ENCODE measurements around the gene LGALS3BP. TPM values are rescaled to one million over a fixed set of nuclear protein-coding genes. Genes with fewer than 3 reads are reported as not detected.

Gene LGALS3BP
- total and polyA plus RNA-seq, 2 of the 13 experiments (the other 11 are each of a cell fraction or from before 2014, with no cell fraction given): 137 to 332 TPM

DNA sequence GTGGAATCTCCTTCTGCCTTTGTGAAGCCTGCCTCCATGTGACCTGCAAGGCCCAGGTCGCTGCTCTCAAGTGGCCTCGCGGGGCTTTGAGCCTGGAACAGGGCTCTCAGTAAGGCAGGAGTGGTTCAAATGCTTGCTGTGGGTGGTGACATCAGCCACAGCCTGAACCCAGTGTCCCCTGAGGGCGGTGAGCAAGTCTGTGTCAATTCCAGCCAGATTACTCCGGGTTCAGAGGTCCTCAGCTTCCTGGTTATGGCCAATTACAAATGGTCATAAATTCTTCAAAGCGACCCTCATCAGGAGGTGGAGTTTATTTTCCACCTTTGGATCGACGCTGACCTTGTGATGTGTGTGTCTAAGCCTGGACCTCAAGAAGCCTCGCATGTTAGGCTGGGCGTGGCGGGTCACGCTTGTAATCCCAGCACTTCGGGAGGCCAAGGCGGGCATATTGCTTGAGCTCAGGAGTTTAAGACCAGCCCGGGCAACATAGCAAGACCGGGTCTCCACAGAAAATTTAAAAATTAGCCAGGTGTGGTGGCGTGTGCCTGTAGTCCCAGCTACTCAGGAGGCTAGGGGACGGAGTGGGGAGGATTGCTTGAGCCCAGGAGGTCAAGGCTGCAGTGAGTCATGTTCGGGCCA lies 17.3 kb downstream of the LGALS3BP start (continued):
- TF ChIP-seq, protein P1, sequence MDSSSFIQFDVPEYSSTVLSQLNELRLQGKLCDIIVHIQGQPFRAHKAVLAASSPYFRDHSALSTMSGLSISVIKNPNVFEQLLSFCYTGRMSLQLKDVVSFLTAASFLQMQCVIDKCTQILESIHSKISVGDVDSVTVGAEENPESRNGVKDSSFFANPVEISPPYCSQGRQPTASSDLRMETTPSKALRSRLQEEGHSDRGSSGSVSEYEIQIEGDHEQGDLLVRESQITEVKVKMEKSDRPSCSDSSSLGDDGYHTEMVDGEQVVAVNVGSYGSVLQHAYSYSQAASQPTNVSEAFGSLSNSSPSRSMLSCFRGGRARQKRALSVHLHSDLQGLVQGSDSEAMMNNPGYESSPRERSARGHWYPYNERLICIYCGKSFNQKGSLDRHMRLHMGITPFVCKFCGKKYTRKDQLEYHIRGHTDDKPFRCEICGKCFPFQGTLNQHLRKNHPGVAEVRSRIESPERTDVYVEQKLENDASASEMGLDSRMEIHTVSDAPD (CRISPR knock-in tag; IDR thresholded peaks at IDR 0.05): no peak
- TF ChIP-seq, protein P2, sequence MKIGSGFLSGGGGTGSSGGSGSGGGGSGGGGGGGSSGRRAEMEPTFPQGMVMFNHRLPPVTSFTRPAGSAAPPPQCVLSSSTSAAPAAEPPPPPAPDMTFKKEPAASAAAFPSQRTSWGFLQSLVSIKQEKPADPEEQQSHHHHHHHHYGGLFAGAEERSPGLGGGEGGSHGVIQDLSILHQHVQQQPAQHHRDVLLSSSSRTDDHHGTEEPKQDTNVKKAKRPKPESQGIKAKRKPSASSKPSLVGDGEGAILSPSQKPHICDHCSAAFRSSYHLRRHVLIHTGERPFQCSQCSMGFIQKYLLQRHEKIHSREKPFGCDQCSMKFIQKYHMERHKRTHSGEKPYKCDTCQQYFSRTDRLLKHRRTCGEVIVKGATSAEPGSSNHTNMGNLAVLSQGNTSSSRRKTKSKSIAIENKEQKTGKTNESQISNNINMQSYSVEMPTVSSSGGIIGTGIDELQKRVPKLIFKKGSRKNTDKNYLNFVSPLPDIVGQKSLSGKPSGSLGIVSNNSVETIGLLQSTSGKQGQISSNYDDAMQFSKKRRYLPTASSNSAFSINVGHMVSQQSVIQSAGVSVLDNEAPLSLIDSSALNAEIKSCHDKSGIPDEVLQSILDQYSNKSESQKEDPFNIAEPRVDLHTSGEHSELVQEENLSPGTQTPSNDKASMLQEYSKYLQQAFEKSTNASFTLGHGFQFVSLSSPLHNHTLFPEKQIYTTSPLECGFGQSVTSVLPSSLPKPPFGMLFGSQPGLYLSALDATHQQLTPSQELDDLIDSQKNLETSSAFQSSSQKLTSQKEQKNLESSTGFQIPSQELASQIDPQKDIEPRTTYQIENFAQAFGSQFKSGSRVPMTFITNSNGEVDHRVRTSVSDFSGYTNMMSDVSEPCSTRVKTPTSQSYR (CRISPR knock-in tag; IDR thresholded peaks at IDR 0.05; ENCODE audit: borderline replicate concordance): peak; percentile 6; the same call in 1 of the 2 replicates
- TF ChIP-seq, protein P3, sequence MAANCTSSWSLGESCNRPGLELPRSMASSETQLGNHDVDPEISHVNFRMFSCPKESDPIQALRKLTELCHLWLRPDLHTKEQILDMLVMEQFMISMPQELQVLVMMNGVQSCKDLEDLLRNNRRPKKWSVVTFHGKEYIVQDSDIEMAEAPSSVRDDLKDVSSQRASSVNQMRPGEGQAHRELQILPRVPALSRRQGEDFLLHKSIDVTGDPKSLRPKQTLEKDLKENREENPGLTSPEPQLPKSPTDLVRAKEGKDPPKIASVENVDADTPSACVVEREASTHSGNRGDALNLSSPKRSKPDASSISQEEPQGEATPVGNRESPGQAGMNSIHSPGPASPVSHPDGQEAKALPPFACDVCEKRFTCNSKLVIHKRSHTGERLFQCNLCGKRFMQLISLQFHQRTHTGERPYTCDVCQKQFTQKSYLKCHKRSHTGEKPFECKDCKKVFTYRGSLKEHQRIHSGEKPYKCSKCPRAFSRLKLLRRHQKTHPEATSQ (CRISPR knock-in tag; IDR thresholded peaks at IDR 0.05; ENCODE audit: borderline replicate concordance): no peak
- TF ChIP-seq NFKBIZ (CRISPR knock-in tag; IDR thresholded peaks at IDR 0.05) (peak; percentile 80; the same call in 1 of the 2 replicates), BCL6 (CRISPR knock-in tag; IDR thresholded peaks at IDR 0.05) (peak; percentile 72; the same call in 1 of the 2 replicates), NCOA2 (CRISPR knock-in tag; IDR thresholded peaks at IDR 0.05) (peak; percentile 82), ZNF33B (CRISPR knock-in tag; IDR thresholded peaks at IDR 0.05) (peak; percentile 73; the same call in 1 of the 2 replicates), GABPB1 (CRISPR knock-in tag; IDR thresholded peaks at IDR 0.05) (peak; percentile 59), ZNF441 (CRISPR knock-in tag; IDR thresholded peaks at IDR 0.05; ENCODE audit: borderline replicate concordance) (peak; percentile 88), ELF3 (CRISPR knock-in tag; IDR thresholded peaks at IDR 0.05) (peak; percentile 92), EZH2 (conservative IDR thresholded peaks at IDR 0.05; ENCODE audit: low read depth, low read length) (no peak), NFRKB (IDR thresholded peaks at IDR 0.05) (no peak), ZNF234 (CRISPR knock-in tag; conservative IDR thresholded peaks at IDR 0.05) (no peak), PAX8 (CRISPR knock-in tag; IDR thresholded peaks at IDR 0.05; ENCODE audit: borderline replicate concordance) (no peak), CENPX (CRISPR knock-in tag; IDR thresholded peaks at IDR 0.05) (no peak), ZNF431 (CRISPR knock-in tag; IDR thresholded peaks at IDR 0.05; ENCODE audit: borderline replicate concordance, low read depth) (peak; percentile 94), ZEB1 (IDR thresholded peaks at IDR 0.05; ENCODE audit: insufficient replicate concordance, low read depth) (no peak), GTF3A (CRISPR knock-in tag; conservative IDR thresholded peaks at IDR 0.05) (no peak), ZNF629 (CRISPR knock-in tag; conservative IDR thresholded peaks at IDR 0.05) (peak; percentile 33; the same call in 1 of the 2 replicates)
- TF ChIP-seq, protein P4, sequence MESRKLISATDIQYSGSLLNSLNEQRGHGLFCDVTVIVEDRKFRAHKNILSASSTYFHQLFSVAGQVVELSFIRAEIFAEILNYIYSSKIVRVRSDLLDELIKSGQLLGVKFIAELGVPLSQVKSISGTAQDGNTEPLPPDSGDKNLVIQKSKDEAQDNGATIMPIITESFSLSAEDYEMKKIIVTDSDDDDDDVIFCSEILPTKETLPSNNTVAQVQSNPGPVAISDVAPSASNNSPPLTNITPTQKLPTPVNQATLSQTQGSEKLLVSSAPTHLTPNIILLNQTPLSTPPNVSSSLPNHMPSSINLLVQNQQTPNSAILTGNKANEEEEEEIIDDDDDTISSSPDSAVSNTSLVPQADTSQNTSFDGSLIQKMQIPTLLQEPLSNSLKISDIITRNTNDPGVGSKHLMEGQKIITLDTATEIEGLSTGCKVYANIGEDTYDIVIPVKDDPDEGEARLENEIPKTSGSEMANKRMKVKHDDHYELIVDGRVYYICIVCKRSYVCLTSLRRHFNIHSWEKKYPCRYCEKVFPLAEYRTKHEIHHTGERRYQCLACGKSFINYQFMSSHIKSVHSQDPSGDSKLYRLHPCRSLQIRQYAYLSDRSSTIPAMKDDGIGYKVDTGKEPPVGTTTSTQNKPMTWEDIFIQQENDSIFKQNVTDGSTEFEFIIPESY (CRISPR knock-in tag; IDR thresholded peaks at IDR 0.05): peak; percentile 56
- TF ChIP-seq, protein P5, sequence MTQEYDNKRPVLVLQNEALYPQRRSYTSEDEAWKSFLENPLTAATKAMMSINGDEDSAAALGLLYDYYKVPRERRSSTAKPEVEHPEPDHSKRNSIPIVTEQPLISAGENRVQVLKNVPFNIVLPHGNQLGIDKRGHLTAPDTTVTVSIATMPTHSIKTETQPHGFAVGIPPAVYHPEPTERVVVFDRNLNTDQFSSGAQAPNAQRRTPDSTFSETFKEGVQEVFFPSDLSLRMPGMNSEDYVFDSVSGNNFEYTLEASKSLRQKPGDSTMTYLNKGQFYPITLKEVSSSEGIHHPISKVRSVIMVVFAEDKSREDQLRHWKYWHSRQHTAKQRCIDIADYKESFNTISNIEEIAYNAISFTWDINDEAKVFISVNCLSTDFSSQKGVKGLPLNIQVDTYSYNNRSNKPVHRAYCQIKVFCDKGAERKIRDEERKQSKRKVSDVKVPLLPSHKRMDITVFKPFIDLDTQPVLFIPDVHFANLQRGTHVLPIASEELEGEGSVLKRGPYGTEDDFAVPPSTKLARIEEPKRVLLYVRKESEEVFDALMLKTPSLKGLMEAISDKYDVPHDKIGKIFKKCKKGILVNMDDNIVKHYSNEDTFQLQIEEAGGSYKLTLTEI (CRISPR knock-in tag; conservative IDR thresholded peaks at IDR 0.05): no peak

Data from HepG2 (cell line).